ENCODE data around the gene AVPR2. TPM values are rescaled to one million over a fixed set of nuclear protein-coding genes. Genes with fewer than 3 reads are reported as not detected.
A peak's percentile ranks its signal among the peaks of the same experiment; 100 is the strongest.

Gene AVPR2
- total and polyA plus RNA-seq, 9 of the 15 experiments (the other 6 are each of a cell fraction or from before 2014, with no cell fraction given), result not detected

- TF ChIP-seq PYGO2 (tag; IDR thresholded peaks at IDR 0.05) (no peak), ARNT (IDR thresholded peaks at IDR 0.05) (peak in 1 of 2 experiments; percentile 26; a peak in 1 of 4 replicates), ZNF146 (CRISPR knock-in tag; IDR thresholded peaks at IDR 0.05; ENCODE audit: unreplicated experiment) (no peak), POLR3A (IDR thresholded peaks at IDR 0.05; ENCODE audit: borderline replicate concordance, extremely low read depth, insufficient read depth, insufficient read length) (no peak), BCLAF1 (IDR thresholded peaks at IDR 0.05; ENCODE audit: borderline replicate concordance in 1 of 2, control insufficient read depth in 1 of 2, low read depth in 2 of 2, low read length in 1 of 2) (peak in 1 of 2 experiments; percentile 94; a peak in 2 of 4 replicates), ZNF354B (CRISPR knock-in tag; IDR thresholded peaks at IDR 0.05) (no peak), TCF3 (CRISPR knock-in tag; IDR thresholded peaks at IDR 0.05) (no peak), MCM7 (IDR thresholded peaks at IDR 0.05) (no peak), ARID3B (CRISPR knock-in tag; IDR thresholded peaks at IDR 0.05; ENCODE audit: borderline replicate concordance) (no peak), TOE1 (IDR thresholded peaks at IDR 0.05; ENCODE audit: borderline replicate concordance) (0 out of 2 replicates have a peak, but pooled peaks have one; percentile 18), TOE1 (CRISPR knock-in tag; IDR thresholded peaks at IDR 0.05; ENCODE audit: borderline replicate concordance, low read depth) (no peak), STAG1 (CRISPR knock-in tag; IDR thresholded peaks at IDR 0.05; ENCODE audit: borderline replicate concordance) (no peak), ZNF77 (CRISPR knock-in tag; IDR thresholded peaks at IDR 0.05) (no peak), TFAM (CRISPR knock-in tag; conservative IDR thresholded peaks at IDR 0.05) (no peak), E2F6 (IDR thresholded peaks at IDR 0.05; ENCODE audit: borderline replicate concordance in 1 of 2, extremely low read depth in 1 of 2, insufficient read depth in 1 of 2, insufficient read length in 1 of 2, low read depth in 1 of 2, low read length in 1 of 2, poor library complexity in 1 of 2, severe bottlenecking in 1 of 2) (peak; percentile 95 to 98), XRCC5 (IDR thresholded peaks at IDR 0.05; ENCODE audit: low read depth, low read length) (peak; percentile 86; the same call in 1 of the 2 replicates), MITF (IDR thresholded peaks at IDR 0.05) (no peak), PCBP1 (IDR thresholded peaks at IDR 0.05; ENCODE audit: low read depth, low read length, poor library complexity, severe bottlenecking) (peak; percentile 56), PHTF2 (CRISPR knock-in tag; IDR thresholded peaks at IDR 0.05) (no peak), ZNF140 (CRISPR knock-in tag; IDR thresholded peaks at IDR 0.05) (no peak)
Observed at GRCh38 chrX:153925739-153926551, 21.5 kb downstream of the AVPR2 start, which contains the start of gene ARHGAP4 (continued).

All from K562 (cell line).